Suppressor macrophage treated with lipopolysaccharide for 1 hour (primary cell): ENCODE measurements around the gene CSRP1.
"Not testable (repeated sequence)": the region's sequence is repeated elsewhere in the genome, so short reads cannot be mapped to it uniquely, and the experiment has no call there.

Experiments used
- DNase-seq, 3 donors: peaks; one replicate each; pipeline ENCODE4 v3.0.0-alpha.2; 2020 to 2022

Gene CSRP1

DNA sequence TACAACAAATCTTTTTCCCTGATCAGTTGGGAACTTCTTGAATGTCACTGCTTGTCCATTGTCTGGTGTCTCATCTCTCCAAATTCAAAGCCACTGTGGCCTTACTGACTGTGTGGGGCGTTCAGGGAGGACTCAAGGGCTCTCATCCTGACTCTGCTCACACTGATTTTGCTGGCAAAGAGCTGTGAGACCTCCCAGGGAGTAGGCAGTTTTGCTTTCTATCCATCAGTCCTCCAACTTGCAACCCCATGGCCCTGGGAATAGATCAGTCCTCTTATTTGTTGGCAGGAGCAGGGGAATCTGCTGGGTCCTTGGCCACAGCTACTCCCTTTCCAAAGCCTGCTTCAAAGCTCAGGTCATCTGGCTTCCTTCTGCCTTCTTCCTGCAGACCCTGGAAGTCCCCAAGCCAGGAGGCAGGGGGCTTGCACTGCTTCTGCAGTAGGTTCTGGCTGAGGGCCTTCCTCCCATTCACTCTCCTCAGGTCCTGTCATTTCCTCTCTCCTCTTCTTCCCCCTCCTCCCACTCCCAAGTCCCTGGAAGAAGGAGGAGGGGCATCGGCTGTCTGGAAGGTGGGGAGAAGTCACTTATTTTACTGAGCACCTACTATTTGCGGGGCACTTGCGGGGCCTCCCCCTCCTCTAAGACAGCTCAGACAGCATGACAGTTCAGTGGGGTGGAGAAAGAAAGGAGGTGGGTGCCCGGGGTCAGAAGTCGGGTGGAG, 31.1 kb upstream of the CSRP1 start:
- DNase-seq = peak in 1 of 3 donors; percentile 23

DNA sequence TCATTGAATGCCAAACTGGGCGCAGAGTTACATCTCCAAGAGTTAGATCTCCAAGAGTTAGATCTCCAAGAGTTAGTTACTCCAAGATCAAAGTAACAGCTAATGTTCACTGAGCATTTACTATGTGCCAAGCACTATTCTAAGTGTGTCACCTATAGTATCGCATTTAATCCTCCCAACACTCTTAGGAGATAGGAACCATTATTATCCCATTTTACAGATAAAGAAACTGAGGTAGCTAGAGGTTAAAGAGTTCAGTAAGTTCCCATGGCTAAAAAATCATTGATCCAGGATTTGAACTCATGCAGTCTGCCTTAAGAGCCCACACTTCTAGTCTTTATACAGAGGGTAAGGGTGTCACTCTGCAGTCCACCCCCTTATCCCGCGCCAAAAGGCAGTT, 30.5 kb upstream of the CSRP1 start:
- DNase-seq = no peak

DNA sequence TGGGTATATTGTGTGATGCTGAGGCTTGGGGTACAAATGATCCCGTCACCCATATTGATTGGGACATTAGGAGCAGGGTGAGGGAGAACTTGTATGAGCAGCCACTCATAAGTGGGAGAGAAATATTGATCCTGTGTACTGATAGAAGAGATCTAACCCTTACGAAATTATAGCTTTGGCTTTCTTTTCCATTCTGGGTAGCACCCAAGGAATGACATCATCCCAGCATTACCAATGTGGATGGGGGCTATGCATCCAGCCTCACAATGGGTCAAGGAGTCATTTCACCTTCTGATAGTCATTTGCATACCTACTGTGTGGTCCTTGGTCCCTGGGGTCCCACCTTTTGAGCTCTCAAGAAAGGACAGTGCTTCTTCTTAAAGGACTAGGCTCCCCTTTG, 30.1 kb upstream of the CSRP1 start:
- DNase-seq = peak in 1 of 3 donors; percentile 23

DNA sequence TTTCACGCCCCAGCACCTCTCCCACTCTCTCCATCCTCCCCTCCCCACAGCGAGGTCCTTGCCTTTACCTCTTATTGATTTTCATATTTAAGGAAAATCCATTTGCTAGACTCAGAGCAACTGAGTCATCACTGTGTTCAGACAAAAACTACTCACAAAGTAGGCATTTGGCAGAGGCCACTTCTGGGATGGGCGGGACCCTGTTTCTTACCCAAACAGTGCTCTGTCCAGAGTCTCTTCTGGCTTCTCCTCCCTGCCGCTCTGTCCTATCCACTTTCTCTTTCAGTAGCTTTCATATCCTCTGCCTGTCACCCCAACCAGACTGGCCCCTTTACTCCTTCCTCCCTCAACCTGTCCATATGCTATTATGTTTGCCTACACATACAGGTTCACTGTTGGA, 29.6 kb upstream of the CSRP1 start:
- peak in 2 of 3 donors; percentile 55 to 65 for DNase-seq

DNA sequence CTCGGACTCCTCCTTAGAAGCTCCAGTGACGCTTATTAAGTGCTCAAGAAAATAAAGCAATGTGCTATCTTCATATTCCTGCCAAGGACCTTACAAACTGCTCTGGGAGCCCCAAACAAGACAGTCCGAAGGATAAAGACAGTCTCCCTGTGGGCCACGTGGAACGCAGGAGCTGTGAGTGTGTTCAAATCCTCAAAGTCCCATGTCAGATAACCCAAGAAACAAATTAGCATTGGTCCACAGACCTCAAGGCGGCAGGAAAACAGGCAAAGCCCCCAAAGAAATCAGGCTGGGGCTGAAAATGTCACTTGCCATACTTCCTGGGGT, 29.0 kb upstream of the CSRP1 start:
- DNase-seq = no peak

DNA sequence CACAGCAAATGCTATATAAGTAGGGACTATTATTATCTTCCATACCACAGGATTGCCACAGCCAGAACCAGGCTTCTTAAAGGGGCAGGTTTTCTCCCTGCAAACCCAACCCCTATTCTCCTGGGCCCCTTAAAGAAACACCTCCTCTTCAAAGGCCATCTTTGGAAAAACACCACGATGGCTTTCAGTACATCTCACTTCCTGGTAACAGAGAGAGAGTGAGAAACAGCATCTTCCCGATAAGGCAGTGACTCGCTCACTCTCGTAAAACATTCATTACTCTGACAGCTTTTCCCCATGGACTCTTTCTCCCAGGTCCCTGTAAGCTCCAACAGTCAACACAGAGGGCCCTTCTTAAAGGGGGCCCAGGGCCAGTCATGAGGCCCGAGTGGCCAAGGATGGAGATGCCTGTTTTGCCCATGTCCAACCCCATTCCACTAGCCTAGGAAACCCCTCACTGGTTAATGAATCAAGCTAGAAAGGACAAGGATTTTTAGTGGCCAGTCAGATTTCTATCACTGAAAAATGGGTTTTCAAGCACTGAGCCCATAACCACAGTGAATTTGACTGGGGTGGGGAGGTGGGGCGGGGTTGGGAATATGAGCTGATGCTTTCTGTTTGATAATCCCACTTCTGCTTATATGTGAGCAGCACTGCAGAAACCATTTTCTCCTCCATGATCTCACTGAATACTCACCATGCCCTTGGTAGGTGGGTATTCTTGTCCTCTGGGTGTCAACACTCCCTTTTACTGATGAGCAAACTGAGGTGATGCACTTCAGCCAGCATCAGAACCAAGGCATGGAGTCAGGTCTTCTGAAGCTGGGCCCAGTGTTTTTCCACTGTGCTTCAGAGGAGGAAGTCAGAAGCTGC, 28.4 kb upstream of the CSRP1 start:
- peak; percentile 61 to 78 (median 64) for DNase-seq

DNA sequence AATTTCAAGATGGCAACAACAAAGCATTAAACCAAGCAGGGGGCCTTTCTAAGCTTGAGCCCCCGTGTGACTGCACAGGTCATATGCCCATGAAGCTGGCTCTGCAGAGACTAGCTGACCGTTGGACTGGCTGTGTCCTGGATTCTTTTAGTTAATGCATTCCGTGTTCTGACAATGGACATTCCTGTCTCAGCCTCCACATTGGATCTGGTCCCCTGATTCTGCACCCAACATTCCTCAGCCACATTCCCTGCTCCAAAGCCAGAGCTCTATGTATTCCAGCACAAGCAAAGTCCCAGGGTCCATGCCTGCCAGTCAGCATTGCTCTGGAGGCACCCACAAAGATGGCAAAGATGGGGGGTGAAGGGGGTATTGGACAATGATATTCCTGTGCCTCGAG, 26.9 kb upstream of the CSRP1 start:
- no peak for DNase-seq

DNA sequence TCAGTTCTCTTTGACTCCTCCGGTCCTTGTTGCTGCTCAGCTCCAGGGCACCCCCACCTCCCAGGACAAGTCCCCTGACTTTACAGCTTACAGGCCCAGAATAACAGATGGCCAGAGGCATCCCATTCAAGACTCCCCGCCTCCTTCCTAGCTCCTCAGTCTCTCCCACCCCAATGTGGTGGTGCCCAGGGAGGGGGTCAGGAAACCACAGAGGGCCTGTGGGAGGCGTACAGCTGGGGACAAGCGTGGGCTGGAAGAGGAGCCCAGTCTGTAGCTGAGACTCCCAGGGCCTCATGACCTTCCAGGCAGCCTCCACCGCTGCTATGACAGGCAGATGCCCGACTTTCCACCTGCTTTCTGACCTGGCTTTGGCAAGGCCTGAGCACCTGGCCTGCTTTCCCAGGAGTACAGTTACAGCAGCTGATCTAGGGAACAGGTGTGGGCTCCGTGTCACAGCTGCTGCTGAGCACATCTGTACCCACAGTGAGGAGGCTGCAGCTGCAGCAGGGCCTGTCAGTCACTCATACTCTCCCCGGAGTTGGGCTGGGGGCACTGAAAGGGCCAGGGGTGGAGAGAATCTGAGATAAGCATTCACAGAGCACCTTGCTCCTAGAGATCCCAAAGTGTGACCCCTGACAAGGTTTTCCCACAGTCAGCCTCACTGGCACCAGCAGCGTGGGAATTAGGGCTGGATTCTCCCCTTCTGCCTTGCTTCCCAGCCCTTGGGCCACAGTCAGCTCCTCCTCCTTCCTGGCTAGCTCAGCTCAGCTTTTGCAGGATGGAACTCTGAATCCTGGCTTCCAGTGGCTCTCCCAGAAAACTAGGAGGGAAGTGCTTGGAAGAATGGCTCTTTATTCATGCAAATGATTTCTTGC, 24.9 kb upstream of the CSRP1 start:
- DNase-seq = no peak

DNA sequence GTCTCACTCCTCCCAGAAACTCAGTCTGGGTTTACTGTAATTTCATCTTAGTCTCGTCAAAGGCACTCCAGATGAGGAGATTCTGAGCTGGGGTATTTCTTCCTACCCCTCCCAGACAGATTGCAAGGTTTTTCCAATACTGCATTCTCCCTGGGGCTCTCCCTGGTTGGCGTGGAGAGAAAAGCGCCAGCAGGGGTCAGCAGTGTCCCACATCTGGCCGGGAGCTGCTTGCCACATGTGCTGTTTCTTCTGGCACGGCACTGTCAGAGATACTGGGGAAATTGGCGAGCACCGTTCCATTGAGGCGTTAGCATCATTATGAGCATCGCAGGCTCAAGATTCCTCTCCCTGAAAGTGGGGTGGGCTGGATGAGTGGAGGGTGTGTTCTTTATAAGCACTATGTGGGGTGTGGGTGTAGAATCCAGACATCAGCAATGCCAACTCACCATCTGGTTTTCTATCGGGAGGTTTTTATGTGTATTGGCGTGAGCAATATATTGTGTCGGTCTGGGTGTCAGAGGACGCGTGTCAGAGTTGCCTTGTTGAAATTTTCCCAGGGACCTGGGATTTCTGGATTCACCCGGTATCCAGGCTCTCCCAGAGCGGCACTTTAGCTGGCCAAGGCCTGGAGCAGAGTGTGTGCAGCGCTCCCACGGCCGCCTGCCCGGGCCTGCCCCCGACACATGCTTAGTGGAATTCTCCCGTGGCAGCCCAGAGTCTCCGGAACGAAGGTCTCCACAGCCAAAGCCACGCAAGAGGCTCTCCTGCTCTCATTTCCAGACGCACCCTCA, 24.0 kb upstream of the CSRP1 start:
- peak; percentile 83 to 91 (median 89) for DNase-seq

DNA sequence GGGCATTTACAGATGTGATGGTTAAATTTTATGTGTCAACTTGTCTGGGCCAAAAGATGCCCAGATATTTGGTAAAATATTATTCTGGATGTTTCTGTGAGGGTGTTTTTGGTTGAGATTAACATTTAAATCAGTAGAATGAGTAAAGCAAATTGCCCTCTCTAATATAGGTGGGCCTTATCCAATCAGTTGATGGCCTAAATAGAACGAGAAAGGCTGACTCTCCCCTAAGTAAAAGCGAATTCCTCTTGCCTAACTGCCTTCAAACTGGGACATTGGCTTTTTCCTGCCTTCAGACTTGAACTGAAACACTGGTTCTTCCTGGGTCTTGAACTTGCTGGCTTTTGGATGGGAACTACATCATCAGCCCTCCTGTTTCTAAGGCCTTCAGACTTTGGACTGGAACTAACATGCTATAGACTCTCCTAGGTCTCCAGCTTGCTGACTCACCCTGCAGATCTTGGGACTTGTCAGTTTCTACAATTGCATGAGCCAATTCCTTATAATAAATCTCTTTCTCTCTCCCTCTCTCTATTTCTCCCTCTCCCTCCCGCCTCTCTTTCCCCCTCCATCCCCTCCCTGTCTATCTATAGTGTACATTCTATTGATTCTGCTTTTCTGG, 21.8 kb upstream of the CSRP1 start:
- peak in 1 of 3 donors; percentile 24 for DNase-seq

DNA sequence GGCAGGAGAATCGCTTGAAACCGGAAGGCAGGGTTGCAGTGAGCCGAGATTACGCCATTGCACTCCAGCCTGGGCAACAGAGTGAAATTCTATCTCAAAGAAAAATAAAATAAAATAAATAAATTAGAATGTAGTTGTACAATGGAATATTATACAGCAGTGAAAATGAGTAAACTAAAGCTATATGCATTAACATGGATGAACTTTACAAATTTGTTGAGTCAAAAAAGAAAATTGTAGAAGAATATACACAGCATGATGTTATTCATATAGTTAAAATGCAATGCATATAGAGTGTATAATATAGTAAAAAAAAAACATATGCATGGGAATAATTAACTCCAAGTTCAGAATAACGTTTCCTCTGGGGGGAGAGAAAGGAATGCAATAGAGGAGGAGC, 21.0 kb upstream of the CSRP1 start:
- DNase-seq = no peak

DNA sequence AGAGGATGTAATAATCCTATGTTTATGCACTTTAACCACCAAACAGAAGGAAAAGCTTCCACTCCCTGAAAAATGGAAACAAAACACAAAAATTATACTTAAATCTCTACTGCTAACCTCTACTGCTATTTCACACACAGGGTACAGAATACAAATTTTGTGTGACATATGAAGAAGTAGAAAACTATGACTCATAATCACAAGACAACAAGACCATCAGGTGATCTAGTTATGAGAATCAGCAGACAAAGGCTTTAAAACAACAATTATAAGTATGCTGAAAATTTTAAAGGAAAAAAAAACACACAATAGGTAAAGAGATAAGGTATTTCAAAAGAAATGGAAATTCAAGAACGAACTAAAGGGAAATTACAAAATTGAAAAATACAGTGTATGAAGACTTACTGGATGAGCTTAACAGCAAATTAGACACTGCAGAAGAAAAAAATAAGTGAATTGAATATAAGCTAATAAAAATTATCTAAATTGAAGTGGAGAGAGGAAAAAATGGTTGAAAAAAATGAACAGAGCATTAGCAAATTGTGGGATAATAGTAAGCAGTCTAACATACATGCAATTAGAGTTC, 18.4 kb upstream of the CSRP1 start:
- peak in 2 of 3 donors; percentile 69 to 78 for DNase-seq

DNA sequence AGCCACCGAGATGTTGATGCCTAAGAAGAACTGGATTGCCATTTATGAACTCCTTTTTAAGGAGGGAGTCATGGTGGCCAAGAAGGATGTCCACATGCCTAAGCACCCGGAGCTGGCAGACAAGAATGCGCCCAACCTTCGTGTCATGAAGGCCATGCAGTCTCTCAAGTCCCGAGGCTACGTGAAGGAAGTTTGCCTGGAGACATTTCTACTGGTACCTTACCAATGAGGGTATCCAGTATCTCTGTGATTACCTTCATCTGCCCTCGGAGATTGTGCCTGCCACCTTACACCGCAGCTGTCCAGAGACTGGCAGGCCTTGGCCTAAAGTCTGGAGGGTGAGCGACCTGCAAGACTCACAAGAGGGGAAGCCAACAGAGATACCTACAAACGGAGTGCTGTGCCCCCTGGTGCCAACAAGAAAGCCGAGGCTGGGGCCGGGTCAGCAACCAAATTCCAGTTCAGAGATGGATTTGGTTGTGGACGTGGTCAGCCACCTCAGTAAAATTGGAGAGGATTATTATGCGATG, 13.2 kb upstream of the CSRP1 start:
- DNase-seq = not testable (repeated sequence)

DNA sequence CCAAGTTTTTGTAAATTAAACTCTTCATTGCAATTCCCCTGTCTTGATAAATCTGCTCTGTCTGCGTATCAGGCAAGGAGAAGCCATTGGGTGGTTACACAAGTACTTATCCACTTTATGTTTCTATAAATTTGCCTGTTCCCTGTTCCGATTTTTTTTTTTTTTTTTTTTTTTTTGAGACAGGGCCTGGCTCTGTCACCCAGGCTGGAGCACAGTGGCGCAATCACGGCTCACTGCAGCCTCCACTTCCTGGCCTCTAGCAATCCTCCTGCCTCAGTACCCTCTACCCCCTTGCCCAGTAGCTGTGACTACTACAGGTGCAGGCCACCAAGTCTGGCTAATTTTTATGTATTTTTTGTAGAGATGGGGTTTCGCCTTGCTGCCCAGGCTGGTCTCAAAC, 11.1 kb upstream of the CSRP1 start:
- peak in 1 of 3 donors; percentile 44 for DNase-seq

DNA sequence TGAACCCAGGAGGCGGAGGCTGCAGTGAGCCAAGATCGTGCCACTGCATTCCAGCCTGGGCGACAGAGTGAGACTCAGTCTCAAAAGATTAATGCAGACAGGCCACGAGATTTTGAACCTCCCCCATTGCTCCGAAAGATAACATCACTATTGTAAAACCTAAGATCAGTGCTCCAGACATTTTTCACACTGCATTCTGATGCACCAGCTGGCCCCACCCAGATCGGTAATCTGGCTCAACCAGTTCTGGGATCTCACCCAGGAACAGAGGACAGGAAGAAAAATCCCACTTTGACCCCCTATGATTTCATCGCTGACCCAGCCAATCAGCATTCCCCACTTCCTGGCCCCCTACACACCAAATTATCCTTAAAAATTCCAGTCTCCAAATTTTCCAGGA, 10.7 kb upstream of the CSRP1 start:
- DNase-seq = no peak

DNA sequence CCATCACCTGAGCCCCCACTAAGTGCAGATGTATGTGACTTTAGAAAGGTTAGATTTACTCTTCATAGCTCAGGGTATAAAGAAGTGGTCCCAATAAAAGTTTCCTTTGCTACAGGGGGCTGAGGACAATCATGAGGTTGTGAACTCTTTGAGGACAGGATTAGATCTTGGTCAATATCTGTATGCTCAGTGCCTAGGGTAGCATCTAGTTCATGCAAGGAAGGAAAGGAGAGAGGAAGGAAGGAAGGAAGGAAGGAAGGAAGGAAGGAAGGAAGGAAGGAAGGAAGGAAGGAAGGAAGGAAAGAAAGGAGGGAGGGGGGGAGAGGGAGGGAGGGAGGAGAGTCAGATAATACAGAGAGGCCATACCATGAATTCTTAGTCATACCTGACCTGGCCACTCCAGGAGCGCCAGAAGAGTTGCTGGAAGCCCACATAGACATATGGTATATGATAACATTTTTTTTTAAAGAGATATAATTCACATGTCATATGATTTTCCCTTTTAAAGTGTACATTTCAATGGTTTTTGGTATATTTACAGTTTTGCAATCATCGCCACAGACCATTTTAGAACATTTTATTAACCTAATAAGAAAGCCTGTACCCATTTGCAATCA, 9.7 kb upstream of the CSRP1 start:
- no peak for DNase-seq

DNA sequence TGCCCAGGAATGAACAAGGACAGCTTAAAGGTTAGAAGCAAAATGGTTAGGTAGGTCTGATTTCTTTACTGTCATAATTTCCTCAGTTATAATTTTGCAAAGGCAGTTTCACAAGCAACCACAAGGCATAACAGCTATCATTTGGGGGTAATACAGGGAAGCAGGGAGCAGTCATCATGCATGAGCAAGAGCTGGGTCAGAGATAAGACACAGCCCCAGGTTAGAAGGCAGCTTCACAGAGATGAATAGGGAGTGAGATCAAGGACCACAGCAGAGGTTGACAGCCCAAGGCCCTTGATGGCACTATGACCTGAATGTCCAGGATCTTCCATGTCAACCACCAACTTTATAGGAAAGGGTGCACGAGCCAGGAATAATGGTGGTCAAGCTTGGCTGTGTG, 9.0 kb upstream of the CSRP1 start:
- DNase-seq = no peak

DNA sequence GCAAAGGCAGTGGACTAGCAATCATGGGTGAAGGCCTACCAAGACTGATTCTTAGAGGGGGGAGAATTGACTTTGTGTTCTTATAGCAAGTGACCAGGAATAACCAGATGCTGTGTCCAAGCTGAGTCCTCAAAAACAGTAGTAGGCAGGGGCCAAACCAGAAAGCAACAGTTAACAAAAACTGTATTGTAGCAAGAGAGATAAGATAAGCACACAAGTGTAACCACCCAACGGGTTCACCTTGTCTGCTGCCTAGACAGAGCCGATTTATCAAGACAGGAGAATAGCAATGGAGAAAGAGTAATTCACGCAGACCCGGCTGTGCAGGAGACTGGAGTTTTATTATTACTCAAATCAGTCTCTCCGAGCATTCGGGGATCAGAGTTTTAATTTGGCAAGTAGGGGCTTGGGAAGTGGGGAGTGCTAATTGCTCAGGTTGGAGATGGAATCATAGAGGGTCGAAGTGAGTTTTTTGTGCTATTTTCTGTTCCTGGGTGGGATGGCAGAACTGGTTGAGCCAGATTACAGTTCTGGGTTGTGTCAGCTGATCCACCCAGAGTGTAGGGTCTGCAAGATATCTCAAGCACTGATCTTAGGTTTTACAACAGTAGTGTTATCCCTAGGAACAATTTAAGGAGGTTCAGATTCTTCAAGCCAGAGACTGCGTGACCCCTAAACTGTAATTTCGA, 8.3 kb upstream of the CSRP1 start:
- no peak for DNase-seq

DNA sequence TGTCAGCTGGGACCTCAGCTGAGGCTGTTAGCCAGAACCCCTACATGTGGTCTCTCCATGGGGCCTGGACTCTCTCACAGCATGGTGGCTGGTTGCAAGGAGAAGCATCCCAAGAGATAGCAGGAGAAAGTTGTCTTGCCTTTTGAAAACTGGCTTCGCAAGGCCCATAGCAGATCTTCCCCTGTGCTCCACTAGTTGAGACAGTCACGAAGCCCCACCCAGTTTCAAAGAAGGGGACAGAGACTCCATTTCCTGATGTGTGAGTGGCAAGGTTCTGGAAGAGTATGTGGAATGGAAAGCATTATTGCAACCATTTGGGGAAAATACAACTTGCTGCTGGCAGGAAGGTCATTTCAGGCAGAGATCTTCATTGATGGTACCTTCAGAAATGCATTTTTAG, 7.5 kb upstream of the CSRP1 start:
- no peak for DNase-seq

DNA sequence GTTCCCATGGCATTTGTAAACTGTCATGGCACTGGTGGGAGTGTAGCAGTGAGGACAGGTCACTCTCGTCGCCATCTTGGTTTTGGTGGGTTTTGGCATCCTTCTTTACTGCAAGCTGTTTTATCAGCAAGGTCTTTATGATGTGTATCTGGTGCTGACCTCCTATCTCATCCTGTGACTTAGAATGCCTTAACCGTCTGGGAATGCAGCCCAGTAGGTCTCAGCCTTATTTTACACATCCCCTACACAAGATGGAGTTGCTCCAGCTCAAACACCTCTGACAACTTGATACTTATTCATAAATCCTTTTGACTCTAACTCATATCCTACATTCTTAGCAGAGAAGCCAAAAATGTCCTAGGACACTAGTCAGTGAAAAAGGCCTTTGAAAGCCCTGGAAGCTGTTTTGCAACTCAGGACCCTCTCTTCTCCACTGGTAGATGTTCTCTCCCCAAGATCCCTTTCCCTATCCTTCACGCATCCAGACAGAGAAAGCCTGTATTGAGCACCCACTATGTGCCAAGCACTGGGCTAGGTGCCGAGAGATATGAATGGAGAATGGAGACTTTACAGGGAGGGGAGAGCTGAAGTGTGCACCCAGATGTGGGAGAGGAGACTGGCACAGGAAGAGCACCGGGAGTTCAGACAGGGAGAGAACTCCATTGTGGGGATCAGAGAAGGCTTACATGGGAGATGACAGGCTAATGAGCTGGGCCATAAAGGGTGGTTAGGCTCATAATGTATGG, 6.7 kb upstream of the CSRP1 start:
- DNase-seq = no peak
